ENCODE measurements around the gene COMMD1. TPM values are rescaled to one million over a fixed set of nuclear protein-coding genes. Genes with fewer than 3 reads are reported as not detected.

The COMMD1 gene
- total RNA-seq, 1 experiment from 2014 or later, result 31.7 TPM

GRCh38 chr2:62147610-62148301 is 242.3 kb downstream of the COMMD1 start:
- no peak overlapping the region for H3K4me2 ChIP-seq (ENCODE audit: low read length)
- no peaks in the 10 kb centered on the region for H3K9me2 ChIP-seq (replicated peaks; ENCODE audit: low read length)
- no TSS peak for BruUV-seq (replicated peaks)
- H3K4me1 ChIP-seq (ENCODE audit: insufficient read depth, low read length), result peaks cover 47% of the 10 kb centered on the region
- H3K27ac ChIP-seq (ENCODE audit: low read length), result peak overlapping the region; percentile 70
- no peaks in the 10 kb centered on the region for H3K27me3 ChIP-seq (ENCODE audit: low read length)
- H4K20me1 ChIP-seq (ENCODE audit: low read length), result no peaks in the 10 kb centered on the region
- POLR2A ChIA-PET (ENCODE audit: unreplicated experiment), result no interaction called here
- ATAC-seq (peak; percentile 45), DNase-seq (peak; percentile 70)
- no peak for TF ChIP-seq CTCF (conservative IDR thresholded peaks at IDR 0.05; ENCODE audit: low read depth, low read length)
- no peaks in the 10 kb centered on the region for H3K36me3 ChIP-seq (ENCODE audit: low read depth, low read length)
- H3F3A ChIP-seq (ENCODE audit: low read length, unreplicated experiment), result no peaks in the 10 kb centered on the region
- H3K9ac ChIP-seq (ENCODE audit: low read length), result no peak overlapping the region; the same call in 1 of the 2 replicates
- CTCF ChIA-PET, result no interaction called here
- no peak overlapping the region for H3K4me3 ChIP-seq (ENCODE audit: low read length)
- intact Hi-C loops (cut with micrococcal nuclease), result no loop called here
- H2AFZ ChIP-seq (ENCODE audit: low read length), result no peak overlapping the region
- no peaks in the 10 kb centered on the region for H3K9me3 ChIP-seq (ENCODE audit: low read length)
- no peaks in the 10 kb centered on the region for H3K79me2 ChIP-seq (ENCODE audit: low read length)

DNA sequence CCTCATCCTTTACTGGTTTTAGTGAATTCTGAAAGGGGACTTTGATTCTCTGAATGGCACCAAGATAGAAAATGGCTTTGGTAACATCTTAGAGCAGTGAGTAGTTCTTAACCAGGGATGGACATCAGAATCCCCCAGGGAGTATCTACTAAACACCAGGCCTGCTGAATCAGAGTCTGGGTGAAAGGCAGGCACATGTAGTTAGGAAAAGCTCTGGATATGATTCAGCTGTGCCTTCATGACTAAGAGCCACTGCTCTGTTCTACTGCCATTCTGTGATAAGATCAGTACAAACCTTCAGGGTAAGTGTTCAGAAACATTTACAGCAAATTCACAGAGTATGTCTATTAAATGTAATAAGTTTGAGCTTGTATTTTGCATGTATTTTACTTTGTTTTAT is 244.2 kb downstream of the COMMD1 start:
- ATAC-seq (peak; percentile 98), DNase-seq (peak; percentile 88)
- Histone ChIP-seq H3F3A (ENCODE audit: low read length, unreplicated experiment) (no peaks in the 10 kb centered on the region), H3K9me2 (replicated peaks; ENCODE audit: low read length) (no peaks in the 10 kb centered on the region), H3K27me3 (ENCODE audit: low read length) (no peaks in the 10 kb centered on the region), H3K9me3 (ENCODE audit: low read length) (no peaks in the 10 kb centered on the region), H3K4me3 (ENCODE audit: low read length) (no peak overlapping the region), H3K9ac (ENCODE audit: low read length) (no peak overlapping the region), H3K27ac (ENCODE audit: low read length) (peak overlapping the region; percentile 52), H3K79me2 (ENCODE audit: low read length) (no peaks in the 10 kb centered on the region), H4K20me1 (ENCODE audit: low read length) (no peaks in the 10 kb centered on the region), H2AFZ (ENCODE audit: low read length) (no peak overlapping the region), H3K36me3 (ENCODE audit: low read depth, low read length) (no peaks in the 10 kb centered on the region), H3K4me2 (ENCODE audit: low read length) (peak overlapping the region; percentile 46; the same call in 1 of the 2 replicates), H3K4me1 (ENCODE audit: insufficient read depth, low read length) (peaks cover 47% of the 10 kb centered on the region)
- intact Hi-C loops (cut with micrococcal nuclease), result no loop called here
- TF ChIP-seq EZH2phosphoT487 (IDR thresholded peaks at IDR 0.05; ENCODE audit: borderline replicate concordance, low read length) (no peak), EZH2 (IDR thresholded peaks at IDR 0.05; ENCODE audit: low read length, unreplicated experiment) (no peak), CTCF (conservative IDR thresholded peaks at IDR 0.05; ENCODE audit: low read depth, low read length) (no peak)
- CTCF ChIA-PET, result no interaction called here
- POLR2A ChIA-PET (ENCODE audit: unreplicated experiment), result no interaction called here
- BruUV-seq (replicated peaks), result no TSS peak

- ATAC-seq (no peak), DNase-seq (peak; percentile 39)
- ChIA-PET POLR2A (ENCODE audit: unreplicated experiment) (no interaction called here), CTCF (no interaction called here)
- H3K9me2 ChIP-seq (replicated peaks; ENCODE audit: low read length), result no peaks in the 10 kb centered on the region
- H3K4me1 ChIP-seq (ENCODE audit: insufficient read depth, low read length), result peaks cover 47% of the 10 kb centered on the region
- no peak overlapping the region for H3K27ac ChIP-seq (ENCODE audit: low read length)
- no peaks in the 10 kb centered on the region for H3K79me2 ChIP-seq (ENCODE audit: low read length)
- H3F3A ChIP-seq (ENCODE audit: low read length, unreplicated experiment), result no peaks in the 10 kb centered on the region
- H2AFZ ChIP-seq (ENCODE audit: low read length), result no peak overlapping the region
- no peaks in the 10 kb centered on the region for H3K9me3 ChIP-seq (ENCODE audit: low read length)
- no peaks in the 10 kb centered on the region for H3K27me3 ChIP-seq (ENCODE audit: low read length)
- TF ChIP-seq CTCF (conservative IDR thresholded peaks at IDR 0.05; ENCODE audit: low read depth, low read length) (no peak), EZH2phosphoT487 (IDR thresholded peaks at IDR 0.05; ENCODE audit: borderline replicate concordance, low read length) (no peak), EZH2 (IDR thresholded peaks at IDR 0.05; ENCODE audit: low read length, unreplicated experiment) (no peak)
- H3K36me3 ChIP-seq (ENCODE audit: low read depth, low read length), result no peaks in the 10 kb centered on the region
- H4K20me1 ChIP-seq (ENCODE audit: low read length), result no peaks in the 10 kb centered on the region
- BruUV-seq (replicated peaks), result no TSS peak
- no peak overlapping the region for H3K4me2 ChIP-seq (ENCODE audit: low read length)
- H3K9ac ChIP-seq (ENCODE audit: low read length), result no peak overlapping the region
- H3K4me3 ChIP-seq (ENCODE audit: low read length), result no peak overlapping the region
- intact Hi-C loops (cut with micrococcal nuclease), result no loop called here
These were observed 245.3 kb downstream of the COMMD1 start for GRCh38 chr2:62150597-62151305.

Data from PC-3 (cell line).